A549 (cell line): ENCODE data around the gene GDI2. TPM values are rescaled to one million over a fixed set of nuclear protein-coding genes. Genes with fewer than 3 reads are reported as not detected.

Experiments used
- ATAC-seq, 2 experiments: fragments of 200-7000 bp in 1 of 2; fragments of >200 bp in 1 of 2; cut with Nextera tagmentation in 1 of 2; cut with Tn5 transposase in 1 of 2; 3 replicates each; pipeline versions ENCODE4 v1.8.0 to v1.9.1; 2018 to 2020; ENCODE audit warnings: mild to moderate bottlenecking in 1 of 2, moderate library complexity in 1 of 2
- CTCF ChIA-PET: fragments of 300-600 bp; sonication (Branson Sonifier 250); formaldehyde crosslinking; extraction: SDS; loops from one replicate; lab custom pipeline; 2021; ENCODE audit warnings: antibody characterized with exemption, inconsistent platforms; lab: Yijun Ruan, JAX
- POLR2A ChIA-PET: fragments of 350-600 bp; formaldehyde crosslinking; extraction: SDS; loops from one replicate; lab custom pipeline; 2021; ENCODE audit warnings: antibody characterized with exemption, inconsistent platforms; lab: Yijun Ruan, JAX
- DNase-seq, 2 experiments: peaks; one replicate each; pipeline versions ENCODE4 v3.0.0 to v3.0.0-alpha.2; 2011 to 2016; ENCODE audit warnings: low read depth in 1 of 2, low spot score in 1 of 2
- FAIRE-seq: peaks from 2 replicates; lab custom pipeline; 2011; peaks lifted over from hg19 to GRCh38; lab: Jason Lieb, UNC
- H3K27ac ChIP-seq, 2 experiments: fragments of >200 bp; sonication (Bioruptor Twin); formaldehyde crosslinking; 3 replicates each; pipeline ENCODE4 v1.5.1; 2016 to 2017
- H3K4me1 ChIP-seq: fragments of >200 bp; sonication (Bioruptor Twin); formaldehyde crosslinking; 3 replicates; pipeline ENCODE4 v1.6.1; 2016
- H3K4me2 ChIP-seq: fragments of >200 bp; sonication (Bioruptor Twin); formaldehyde crosslinking; 3 replicates; pipeline ENCODE4 v1.6.1; 2016
- H3K4me3 ChIP-seq: fragments of >200 bp; sonication (Bioruptor Twin); formaldehyde crosslinking; 3 replicates; pipeline ENCODE4 v1.5.1; 2016
- H3K9me3 ChIP-seq: fragments of >200 bp; sonication (Bioruptor Twin); formaldehyde crosslinking; 3 replicates; pipeline ENCODE4 v1.6.1; 2016
- CBX8 ChIP-seq: fragments of 200-600 bp; sonication (generic); IDR thresholded peaks from 2 replicates; pipeline ENCODE4 v1.6.1; 2016
- ESRRA ChIP-seq: fragments of 150-350 bp; IDR thresholded peaks from 2 replicates; pipeline ENCODE4 v1.6.1; 2014; ENCODE audit warnings: mild to moderate bottlenecking, low read length, borderline replicate concordance
- FOSB ChIP-seq: fragments of 250-450 bp; sonication (Bioruptor Pico); IDR thresholded peaks from 2 replicates; pipeline ENCODE4 v1.5.0; 2020; ENCODE audit warnings: mild to moderate bottlenecking, moderate library complexity
- HEYL ChIP-seq: fragments of 250-450 bp; sonication (Bioruptor Pico); IDR thresholded peaks from 2 replicates; pipeline ENCODE4 v1.8.0; 2021; ENCODE audit warnings: mild to moderate bottlenecking, moderate library complexity
- HOXA7 ChIP-seq: fragments of 250-450 bp; sonication (Bioruptor Pico); IDR thresholded peaks from 2 replicates; pipeline ENCODE4 v1.5.0; 2020; ENCODE audit warnings: mild to moderate bottlenecking, moderate library complexity
- HOXB5 ChIP-seq: fragments of 250-450 bp; sonication (Bioruptor Pico); IDR thresholded peaks from 2 replicates; pipeline ENCODE4 v1.5.0; 2020; ENCODE audit warnings: mild to moderate bottlenecking, moderate library complexity
- MYC ChIP-seq: IDR thresholded peaks from 2 replicates; pipeline ENCODE4 v1.6.1; 2012; ENCODE audit warnings: mild to moderate bottlenecking, inconsistent platforms, low read length, improper control_type of control experiment, borderline replicate concordance
- NR3C1 ChIP-seq: fragments of >200 bp; sonication (Bioruptor Twin); formaldehyde crosslinking; IDR thresholded peaks from 3 replicates; pipeline ENCODE4 v1.6.1; 2017
- POLR2A ChIP-seq: IDR thresholded peaks from 2 replicates; pipeline ENCODE4 v1.6.1; 2012; ENCODE audit warnings: mild to moderate bottlenecking, low read length
- POLR2AphosphoS2 ChIP-seq: conservative IDR thresholded peaks from 2 replicates; pipeline ENCODE4 v1.6.1; 2012; ENCODE audit warnings: low read length, improper control_type of control experiment, inconsistent platforms
- RFX5 ChIP-seq: fragments of 450-650 bp; IDR thresholded peaks from 2 replicates; pipeline ENCODE4 v1.7.1; 2014; ENCODE audit warnings: antibody characterized with exemption, mild to moderate bottlenecking, moderate library complexity
- WGBS: methylation state at CpG from one replicate; pipeline ENCODE4 v1.1.6; 2017; ENCODE audit errors: missing lambda C conversion rate; 5-methylcytosine and 5-hydroxymethylcytosine counted together
- polyA plus RNA-seq, 4 experiments: library from polyadenylated mRNA; depleted of rRNA in 3 of 4; stranded (reverse); fragments of >200 nt; fragmentation: RNase III in 1 of 4; extraction: RNeasy Plus Mini Kit Qiagen cat#74134 plus additional on column Dnase treatment in 1 of 4; gene quantifications; 2 replicates in 3 of 4; 3 replicates in 1 of 4; pipeline ENCODE4 v1.2.3, GENCODE V29; 2011 to 2017
- TF ChIP-seq, protein P1 (sequence below): IDR thresholded peaks from 2 replicates; pipeline ENCODE4 v1.6.1; 2012
- TF ChIP-seq, protein P2 (sequence below): fragments of >200 bp; sonication (Bioruptor Twin); formaldehyde crosslinking; IDR thresholded peaks from 3 replicates; pipeline ENCODE4 v1.6.1; 2016
- TF ChIP-seq, protein P3 (sequence below): fragments of 200-600 bp; sonication (generic); IDR thresholded peaks from 2 replicates; pipeline ENCODE4 v1.6.1; 2016; ENCODE audit warnings: antibody characterized with exemption, mild to moderate bottlenecking, moderate library complexity
- TF ChIP-seq, protein P4 (sequence below): fragments of 250-450 bp; sonication (Bioruptor Pico); IDR thresholded peaks from 2 replicates; pipeline ENCODE4 v1.5.0; 2020; ENCODE audit warnings: low read depth, mild to moderate bottlenecking, moderate library complexity

The GDI2 gene
- polyA plus RNA-seq, 2 of the 4 experiments (the other 2 are of a cell fraction), result 278 to 304 TPM

DNA sequence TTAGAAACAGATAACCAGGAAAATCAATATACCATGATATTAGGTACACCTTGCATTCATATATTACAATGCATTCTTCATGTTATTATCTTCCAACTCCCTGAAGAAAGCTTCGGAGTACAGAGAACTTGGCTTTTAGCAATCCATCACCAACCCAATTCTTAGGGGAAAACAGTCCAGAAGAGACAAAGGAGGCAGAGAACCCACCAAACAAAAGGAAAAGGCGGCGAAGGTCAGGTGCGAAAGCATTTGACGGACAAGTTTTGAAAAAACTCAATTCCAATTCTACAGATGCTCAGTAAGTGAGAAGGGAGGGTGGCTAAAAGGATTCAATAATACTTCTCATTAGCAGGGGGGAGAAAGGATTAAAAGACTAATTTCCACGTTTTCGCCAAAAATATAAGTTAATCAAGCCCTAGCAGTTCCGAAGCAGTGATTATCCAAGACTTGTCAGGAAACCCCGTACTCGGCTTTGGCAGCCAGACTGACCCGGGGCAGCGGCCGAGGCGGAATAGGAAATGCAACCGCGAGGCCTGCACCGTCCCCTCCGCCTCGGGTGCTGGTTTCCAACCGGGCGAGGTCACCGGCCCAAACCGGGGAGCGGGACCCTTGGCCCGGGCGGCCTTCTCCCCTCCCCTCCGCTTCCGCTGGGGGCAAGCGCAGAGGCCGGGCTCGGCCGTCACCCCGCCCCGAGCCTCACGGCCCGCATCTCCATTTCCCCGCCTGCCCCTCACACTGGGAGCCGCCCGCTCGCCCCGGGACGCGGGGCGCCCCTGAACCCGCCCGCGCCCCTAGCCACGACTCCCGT lies 747 bp downstream of the GDI2 start:
- peak overlapping the region; percentile 97 to 99 for H3K27ac ChIP-seq
- no peaks in the 10 kb centered on the region for H3K9me3 ChIP-seq
- CTCF ChIA-PET, result interaction anchor here (1.2 to 1.9 kb wide), 2 partner anchors 15 to 61 kb away, joined by 3 to 9 read pairs; no protein-coding TSS in a partner anchor
- H3K4me1 ChIP-seq, result peaks cover 33% of the 10 kb centered on the region
- DNase-seq (peak; percentile 27 to 36), FAIRE-seq (no peak), ATAC-seq (peak; percentile 70 to 76)
- peak overlapping the region; percentile 97 for H3K4me3 ChIP-seq
- WGBS, result under 1% methylated on average over 32 of the region's 49 CpGs
- TF ChIP-seq MYC, result no peak
- no peak for TF ChIP-seq ESRRA
- no peak for TF ChIP-seq HOXB5 (CRISPR knock-in tag)
- no peak for TF ChIP-seq CBX8
- peak overlapping the region; percentile 90 for H3K4me2 ChIP-seq
- POLR2A ChIA-PET, result interaction anchor here (0.6 to 2.3 kb wide), 9 partner anchors 8 to 351 kb away, joined by 3 to 18 read pairs (median 5); partner anchors contain the start of gene TASOR2

DNA sequence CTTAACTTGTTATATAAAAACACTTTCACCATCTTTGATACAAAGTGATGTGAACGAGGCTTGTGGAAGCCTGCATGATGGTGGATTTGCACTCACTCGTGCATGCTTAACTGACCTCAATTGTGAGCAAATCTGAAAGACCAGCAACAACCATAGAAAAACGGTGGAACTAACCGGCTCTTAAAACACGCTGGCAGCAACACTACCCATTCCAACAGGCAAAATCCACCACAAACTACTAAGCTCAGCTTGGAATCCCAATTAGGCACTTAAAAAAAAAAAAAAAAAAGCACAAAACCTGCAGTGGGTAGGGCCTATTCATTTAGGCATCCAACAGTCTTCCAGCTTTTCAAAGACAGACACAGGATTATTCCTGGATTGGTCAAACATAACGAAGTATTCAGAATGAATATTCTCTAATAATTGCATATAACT lies 1.8 kb downstream of the GDI2 start:
- Histone ChIP-seq H3K9me3 (no peaks in the 10 kb centered on the region), H3K4me1 (peaks cover 41% of the 10 kb centered on the region), H3K27ac (peak overlapping the region; percentile 38 to 99; a peak in 3 of 6 replicates), H3K4me3 (peak overlapping the region; percentile 97), H3K4me2 (peak overlapping the region; percentile 90)
- peak in 1 of 2 experiments; percentile 6 for DNase-seq
- 7% methylated on average over 6 of the region's 6 CpGs for WGBS
- FAIRE-seq, result no peak
- POLR2A ChIA-PET, result interaction anchor here (1.2 kb wide), 1 partner anchor 79 kb away, joined by 3 read pairs; the partner anchor contains the start of genes ANKRD16 and FBH1
- TF ChIP-seq POLR2A (no peak), POLR2AphosphoS2 (no peak), NR3C1 (no peak)
- TF ChIP-seq, protein P1, sequence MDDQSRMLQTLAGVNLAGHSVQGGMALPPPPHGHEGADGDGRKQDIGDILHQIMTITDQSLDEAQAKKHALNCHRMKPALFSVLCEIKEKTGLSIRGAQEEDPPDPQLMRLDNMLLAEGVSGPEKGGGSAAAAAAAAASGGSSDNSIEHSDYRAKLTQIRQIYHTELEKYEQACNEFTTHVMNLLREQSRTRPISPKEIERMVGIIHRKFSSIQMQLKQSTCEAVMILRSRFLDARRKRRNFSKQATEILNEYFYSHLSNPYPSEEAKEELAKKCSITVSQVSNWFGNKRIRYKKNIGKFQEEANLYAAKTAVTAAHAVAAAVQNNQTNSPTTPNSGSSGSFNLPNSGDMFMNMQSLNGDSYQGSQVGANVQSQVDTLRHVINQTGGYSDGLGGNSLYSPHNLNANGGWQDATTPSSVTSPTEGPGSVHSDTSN, result no peak
- TF ChIP-seq, protein P2, sequence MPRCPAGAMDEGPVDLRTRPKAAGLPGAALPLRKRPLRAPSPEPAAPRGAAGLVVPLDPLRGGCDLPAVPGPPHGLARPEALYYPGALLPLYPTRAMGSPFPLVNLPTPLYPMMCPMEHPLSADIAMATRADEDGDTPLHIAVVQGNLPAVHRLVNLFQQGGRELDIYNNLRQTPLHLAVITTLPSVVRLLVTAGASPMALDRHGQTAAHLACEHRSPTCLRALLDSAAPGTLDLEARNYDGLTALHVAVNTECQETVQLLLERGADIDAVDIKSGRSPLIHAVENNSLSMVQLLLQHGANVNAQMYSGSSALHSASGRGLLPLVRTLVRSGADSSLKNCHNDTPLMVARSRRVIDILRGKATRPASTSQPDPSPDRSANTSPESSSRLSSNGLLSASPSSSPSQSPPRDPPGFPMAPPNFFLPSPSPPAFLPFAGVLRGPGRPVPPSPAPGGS, result no peak
- TF ChIP-seq, protein P3, sequence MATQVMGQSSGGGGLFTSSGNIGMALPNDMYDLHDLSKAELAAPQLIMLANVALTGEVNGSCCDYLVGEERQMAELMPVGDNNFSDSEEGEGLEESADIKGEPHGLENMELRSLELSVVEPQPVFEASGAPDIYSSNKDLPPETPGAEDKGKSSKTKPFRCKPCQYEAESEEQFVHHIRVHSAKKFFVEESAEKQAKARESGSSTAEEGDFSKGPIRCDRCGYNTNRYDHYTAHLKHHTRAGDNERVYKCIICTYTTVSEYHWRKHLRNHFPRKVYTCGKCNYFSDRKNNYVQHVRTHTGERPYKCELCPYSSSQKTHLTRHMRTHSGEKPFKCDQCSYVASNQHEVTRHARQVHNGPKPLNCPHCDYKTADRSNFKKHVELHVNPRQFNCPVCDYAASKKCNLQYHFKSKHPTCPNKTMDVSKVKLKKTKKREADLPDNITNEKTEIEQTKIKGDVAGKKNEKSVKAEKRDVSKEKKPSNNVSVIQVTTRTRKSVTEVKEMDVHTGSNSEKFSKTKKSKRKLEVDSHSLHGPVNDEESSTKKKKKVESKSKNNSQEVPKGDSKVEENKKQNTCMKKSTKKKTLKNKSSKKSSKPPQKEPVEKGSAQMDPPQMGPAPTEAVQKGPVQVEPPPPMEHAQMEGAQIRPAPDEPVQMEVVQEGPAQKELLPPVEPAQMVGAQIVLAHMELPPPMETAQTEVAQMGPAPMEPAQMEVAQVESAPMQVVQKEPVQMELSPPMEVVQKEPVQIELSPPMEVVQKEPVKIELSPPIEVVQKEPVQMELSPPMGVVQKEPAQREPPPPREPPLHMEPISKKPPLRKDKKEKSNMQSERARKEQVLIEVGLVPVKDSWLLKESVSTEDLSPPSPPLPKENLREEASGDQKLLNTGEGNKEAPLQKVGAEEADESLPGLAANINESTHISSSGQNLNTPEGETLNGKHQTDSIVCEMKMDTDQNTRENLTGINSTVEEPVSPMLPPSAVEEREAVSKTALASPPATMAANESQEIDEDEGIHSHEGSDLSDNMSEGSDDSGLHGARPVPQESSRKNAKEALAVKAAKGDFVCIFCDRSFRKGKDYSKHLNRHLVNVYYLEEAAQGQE, result no peak
- CTCF ChIA-PET, result interaction anchor here (0.6 to 1.1 kb wide), 3 partner anchors 14 to 712 kb away, joined by 3 read pairs; no protein-coding TSS in a partner anchor
- no peak for ATAC-seq

DNA sequence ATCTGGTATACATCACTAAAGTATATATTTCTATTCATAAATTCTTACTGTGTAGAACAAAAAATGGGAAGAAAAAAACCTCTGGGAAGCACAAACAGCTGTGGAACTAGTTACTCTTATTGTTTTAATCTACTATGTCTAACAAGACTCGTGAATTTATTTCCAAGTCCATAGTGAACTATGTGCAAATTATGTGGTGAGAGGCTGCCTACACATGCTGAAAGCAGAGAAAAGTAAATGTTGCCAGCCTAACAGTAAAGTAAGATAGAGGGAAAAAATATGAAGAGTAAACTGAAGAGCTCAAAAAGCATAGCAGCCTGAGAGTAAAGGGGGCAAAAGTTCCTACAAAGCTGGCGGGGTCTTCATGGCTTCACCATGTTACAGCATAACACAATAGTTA lies 3.0 kb downstream of the GDI2 start:
- TF ChIP-seq HOXA7 (no peak), FOSB (CRISPR knock-in tag) (no peak), HEYL (CRISPR knock-in tag) (no peak), RFX5 (no peak)
- TF ChIP-seq, protein P4, sequence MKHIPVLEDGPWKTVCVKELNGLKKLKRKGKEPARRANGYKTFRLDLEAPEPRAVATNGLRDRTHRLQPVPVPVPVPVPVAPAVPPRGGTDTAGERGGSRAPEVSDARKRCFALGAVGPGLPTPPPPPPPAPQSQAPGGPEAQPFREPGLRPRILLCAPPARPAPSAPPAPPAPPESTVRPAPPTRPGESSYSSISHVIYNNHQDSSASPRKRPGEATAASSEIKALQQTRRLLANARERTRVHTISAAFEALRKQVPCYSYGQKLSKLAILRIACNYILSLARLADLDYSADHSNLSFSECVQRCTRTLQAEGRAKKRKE (CRISPR knock-in tag), result no peak
- no peak for FAIRE-seq
- CTCF ChIA-PET, result interaction anchor here (0.9 to 2.0 kb wide), 3 partner anchors 54 to 181 kb away, joined by 3 to 7 read pairs (median 4); no protein-coding TSS in a partner anchor
- no peak for ATAC-seq
- H3K4me3 ChIP-seq, result no peak overlapping the region
- WGBS, result 67% methylated on average over 2 of the region's 2 CpGs
- H3K27ac ChIP-seq, result no peak overlapping the region
- no peak for DNase-seq
- H3K4me1 ChIP-seq, result peaks cover 41% of the 10 kb centered on the region
- peak overlapping the region; percentile 90 for H3K4me2 ChIP-seq
- POLR2A ChIA-PET, result interaction anchor here (1.2 kb wide), 1 partner anchor 80 kb away, joined by 3 read pairs; the partner anchor contains the start of genes ANKRD16 and FBH1
- no peaks in the 10 kb centered on the region for H3K9me3 ChIP-seq
